IMR-90 (cell line): ENCODE data around the gene IGFBP7. TPM values are rescaled to one million over a fixed set of nuclear protein-coding genes. Genes with fewer than 3 reads are reported as not detected.

Experiments
- microRNA-seq, 2 experiments: library from miRNA; stranded (forward) in 1 of 2; unstranded in 1 of 2; fragments of 10-50 nt in 1 of 2; fragments of <30 nt in 1 of 2; gene quantifications in 1 of 2; microRNA quantifications in 1 of 2; one replicate each; pipeline versions ENCODE3 to v1.1.0; 2013 to 2020; ENCODE audit not compliant: insufficient read depth in 1 of 2, insufficient read length in 1 of 2, unreplicated experiment in 1 of 2
- polyA plus RNA-seq, 3 experiments: library from polyadenylated mRNA; depleted of rRNA; stranded (reverse); fragments of >200 nt; gene quantifications; 2 replicates each; pipeline ENCODE4 v1.2.3, GENCODE V29; 2012; ENCODE audit warnings: low replicate concordance in 1 of 3
- small RNA-seq, 5 experiments: library from RNA; depleted of rRNA; stranded (forward); fragments of <200 nt; gene quantifications; one replicate each; pipeline ENCODE3, GENCODE V24; 2012
- total RNA-seq: library from RNA; depleted of rRNA; stranded (reverse); fragments of >200 nt; gene quantifications from 2 replicates; pipeline ENCODE4 v1.2.3, GENCODE V29; 2012; rRNA removed

Gene IGFBP7
- total and polyA plus RNA-seq, 2 of the 4 experiments (the other 2 are of a cell fraction): 33.2 to 267 TPM

Small RNA genes lying within 50 kb of the gene (microRNA-seq; reads per million reads assigned to microRNA genes)
- not detected for gene RNU6-998P (ENCODE audit: insufficient read depth, insufficient read length)

Small RNA genes lying within 50 kb of the gene (small RNA-seq; reads per million reads assigned to genes)
- gene RNU6-998P: 0 to 0.60 (median 0.04) reads per million in 5 experiments

Other genes starting within 250 kb of the IGFBP7 start
- gene REST, start 202.5 kb downstream of the IGFBP7 start, total RNA-seq: 60.5 and 66.9 TPM in 2 replicates
- 10.0 and 10.1 TPM in 2 replicates for gene REST, start 202.5 kb downstream of the IGFBP7 start, polyA plus RNA-seq (2012; rRNA removed)
- 9.7 and 10.4 TPM in 2 replicates for gene NOA1, start 132.8 kb downstream of the IGFBP7 start, total RNA-seq
- gene NOA1, start 132.8 kb downstream of the IGFBP7 start, polyA plus RNA-seq (2012; rRNA removed): 10.8 and 12.1 TPM in 2 replicates
- gene POLR2B, start 131.5 kb downstream of the IGFBP7 start, total RNA-seq: 106 and 172 TPM in 2 replicates
- 62.3 and 74.0 TPM in 2 replicates for gene POLR2B, start 131.5 kb downstream of the IGFBP7 start, polyA plus RNA-seq (2012; rRNA removed)